Activated CD8-positive, alpha-beta memory T cell treated with anti-CD3 and anti-CD28 coated beads, Interleukin-2, amount 50 U/mL, for 48 hours (primary cell): ENCODE results near the gene MYCN.
"Not testable (repeated sequence)": the region's sequence is repeated elsewhere in the genome, so short reads cannot be mapped to it uniquely, and the experiment has no call there.

ENCODE experiments used
- DNase-seq: peaks from one replicate; pipeline ENCODE4 v3.0.0-alpha.2; 2020

MYCN gene

GRCh38 chr2:15963109-15963976 is 23.0 kb downstream of the MYCN start:
- not testable (repeated sequence) for DNase-seq

DNA sequence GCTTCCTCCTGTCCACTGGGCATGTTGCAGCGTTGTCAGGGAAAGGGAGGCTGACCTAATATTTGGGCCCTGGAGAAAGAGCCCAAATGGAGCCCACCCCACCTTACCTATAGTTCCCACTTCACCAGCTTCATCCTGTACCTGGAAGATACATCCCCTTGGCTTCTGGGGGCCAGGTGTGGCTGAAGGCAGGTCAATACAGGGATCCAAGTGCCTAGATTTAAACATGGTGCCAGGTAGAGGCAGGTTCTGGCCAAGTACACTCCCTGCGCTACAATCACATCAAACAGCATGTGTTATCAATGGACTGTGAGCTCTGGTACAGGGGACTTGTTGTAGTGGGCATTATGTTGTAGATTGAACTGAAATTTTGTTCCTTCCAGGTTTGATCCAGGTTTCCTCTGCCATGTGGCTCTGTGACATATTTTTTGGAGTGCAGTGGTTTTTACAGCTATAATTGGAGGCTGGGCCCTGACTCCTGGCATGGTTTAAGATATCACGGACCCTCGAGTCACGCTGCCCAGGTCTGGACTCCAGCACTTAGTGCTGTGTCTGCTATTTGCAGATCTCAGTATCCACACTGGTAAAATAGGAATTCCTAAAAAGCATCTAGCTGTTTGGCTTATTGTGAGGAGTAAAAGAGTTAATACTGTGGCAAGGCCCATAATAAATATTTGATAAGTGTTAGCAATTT is 23.8 kb downstream of the MYCN start:
- DNase-seq = no peak

DNA sequence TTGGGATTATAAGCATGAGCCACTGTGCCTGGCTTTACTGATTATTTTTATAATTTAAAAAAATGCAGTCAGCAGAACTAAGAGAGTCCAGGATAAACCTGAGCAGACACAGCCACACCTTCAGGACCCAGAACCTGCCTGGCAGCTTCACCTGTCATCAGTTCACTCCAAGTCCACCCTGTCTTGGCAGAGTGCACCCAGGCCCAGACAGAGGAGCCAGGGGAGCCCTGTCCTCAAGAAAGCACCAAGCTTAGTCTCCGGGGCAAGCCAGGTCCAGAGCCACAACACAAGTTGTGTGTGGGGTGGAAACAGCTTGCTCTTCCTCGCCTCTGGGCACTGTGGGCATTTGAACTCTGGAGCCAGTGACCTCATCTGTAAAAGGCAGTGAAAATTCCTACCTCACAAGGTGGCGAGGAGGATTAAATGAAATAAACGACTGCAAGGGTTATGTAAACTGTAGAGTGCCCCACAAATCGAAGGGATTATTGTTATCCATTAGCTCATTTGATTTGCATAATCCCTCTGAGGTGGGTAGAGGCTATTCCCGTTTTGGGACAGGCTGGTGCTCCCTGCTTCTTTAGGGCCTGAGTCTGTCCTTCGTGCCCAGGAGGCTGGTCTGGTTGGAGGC is 24.7 kb downstream of the MYCN start:
- no peak for DNase-seq

- peak; percentile 67 for DNase-seq
Observed at GRCh38 chr2:15965564-15966019, 25.2 kb downstream of the MYCN start.

DNA sequence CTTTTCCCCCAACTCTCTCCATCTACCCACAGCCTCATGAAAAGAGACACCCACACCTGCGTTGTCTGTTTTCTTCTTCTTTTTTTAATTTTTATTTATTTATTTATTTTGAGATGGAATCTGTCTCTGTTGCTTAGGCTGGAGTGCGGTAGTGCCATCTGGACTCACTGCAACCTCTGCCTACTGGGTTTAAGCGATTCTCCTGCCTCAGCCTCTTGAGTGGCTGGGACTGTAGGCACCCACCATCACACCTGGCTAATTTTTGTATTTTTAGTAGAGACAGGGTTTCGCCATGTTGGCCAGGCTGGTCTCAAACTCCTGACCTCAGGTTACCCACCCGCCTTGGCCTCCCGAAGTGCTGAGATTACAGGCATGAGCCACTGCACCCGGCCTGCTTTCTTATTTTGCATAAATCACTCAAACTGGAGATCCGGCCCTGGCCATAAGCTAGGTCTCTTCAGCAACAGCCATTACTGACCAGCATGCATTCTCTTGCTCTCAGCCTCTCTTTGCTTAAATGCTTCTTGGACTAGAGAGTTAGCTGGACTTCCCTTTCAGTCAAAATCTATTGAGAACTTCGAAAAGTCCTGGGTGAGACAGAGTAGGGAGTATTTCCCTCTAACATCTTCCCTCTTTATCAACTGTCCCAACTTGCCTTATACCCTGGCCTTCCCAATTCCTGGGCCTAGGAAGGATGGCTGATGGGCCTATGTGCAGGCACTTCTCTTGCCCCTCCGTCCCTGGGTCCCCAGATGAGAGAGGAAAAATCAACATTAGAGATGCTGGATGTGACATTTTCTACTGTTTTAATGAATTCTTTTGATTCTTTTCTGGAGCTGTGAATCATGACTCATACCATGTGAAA is 27.3 kb downstream of the MYCN start:
- DNase-seq = no peak

DNA sequence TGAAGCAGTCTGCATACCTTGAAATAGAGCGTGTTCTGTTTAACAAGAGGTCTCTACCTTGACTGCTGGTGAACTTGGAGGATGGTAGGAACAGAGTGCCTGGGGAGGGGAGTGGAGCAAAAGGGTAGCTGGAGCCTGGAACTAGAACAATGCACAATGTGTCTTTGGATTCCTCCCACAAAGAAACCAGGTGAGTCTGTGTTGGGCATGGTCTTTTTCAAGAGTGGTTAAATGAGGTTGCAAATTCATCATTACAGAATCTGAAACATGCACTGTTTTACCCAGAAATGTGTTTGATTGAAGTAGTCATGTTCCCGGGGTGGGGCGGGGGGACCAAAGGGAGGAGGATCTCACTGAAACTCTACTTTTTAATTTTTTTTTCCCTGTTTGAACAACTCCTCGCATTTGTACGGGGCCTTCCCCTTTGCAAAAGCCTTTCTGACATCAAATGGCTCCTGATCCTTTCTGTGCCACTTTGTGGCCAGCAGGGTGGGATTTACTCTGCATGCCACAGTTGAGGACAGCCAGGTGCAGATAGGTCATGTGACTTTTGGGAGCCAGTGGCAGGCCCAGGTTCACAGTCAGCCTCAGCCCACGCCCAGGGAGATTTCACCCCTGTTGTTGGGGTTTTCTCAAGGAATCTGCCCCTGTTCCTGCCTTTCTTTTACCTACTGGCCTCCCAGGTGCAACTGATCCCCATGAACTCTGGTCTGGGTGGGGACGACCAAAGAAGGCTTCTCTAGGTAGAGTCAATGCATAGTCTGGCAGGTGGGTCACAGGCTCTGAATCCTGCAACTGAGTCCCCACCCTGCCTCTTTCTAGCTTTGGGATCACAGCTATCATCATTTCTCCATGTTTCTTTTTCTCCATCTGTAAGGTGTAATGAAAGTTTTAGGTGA is 28.2 kb downstream of the MYCN start:
- DNase-seq = peak; percentile 65

DNA sequence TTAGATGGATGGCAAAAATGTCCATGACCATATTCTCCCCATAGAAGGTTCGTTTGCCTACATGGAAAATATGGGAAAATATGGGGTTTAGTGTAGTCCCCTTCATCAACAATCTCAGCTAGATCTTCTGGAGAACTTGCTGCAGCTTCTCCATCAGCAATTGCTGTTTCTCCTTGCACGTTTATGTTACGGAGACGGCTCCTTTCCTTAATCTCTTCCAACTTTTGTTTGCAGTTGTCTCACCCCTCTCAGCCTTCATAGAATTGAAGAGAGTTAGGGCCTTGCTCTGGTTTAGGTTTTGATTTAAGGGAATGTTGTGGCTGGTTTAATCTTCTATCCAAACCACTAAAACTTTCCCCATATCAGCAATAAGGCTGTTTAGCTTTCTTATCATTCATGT is 28.9 kb downstream of the MYCN start:
- no peak for DNase-seq

GRCh38 chr2:15970701-15971100 is 30.4 kb downstream of the MYCN start:
- DNase-seq = no peak

GRCh38 chr2:15971351-15971750 is 31.0 kb downstream of the MYCN start:
- no peak for DNase-seq

GRCh38 chr2:15971831-15972522 is 31.6 kb downstream of the MYCN start:
- DNase-seq = no peak

DNA sequence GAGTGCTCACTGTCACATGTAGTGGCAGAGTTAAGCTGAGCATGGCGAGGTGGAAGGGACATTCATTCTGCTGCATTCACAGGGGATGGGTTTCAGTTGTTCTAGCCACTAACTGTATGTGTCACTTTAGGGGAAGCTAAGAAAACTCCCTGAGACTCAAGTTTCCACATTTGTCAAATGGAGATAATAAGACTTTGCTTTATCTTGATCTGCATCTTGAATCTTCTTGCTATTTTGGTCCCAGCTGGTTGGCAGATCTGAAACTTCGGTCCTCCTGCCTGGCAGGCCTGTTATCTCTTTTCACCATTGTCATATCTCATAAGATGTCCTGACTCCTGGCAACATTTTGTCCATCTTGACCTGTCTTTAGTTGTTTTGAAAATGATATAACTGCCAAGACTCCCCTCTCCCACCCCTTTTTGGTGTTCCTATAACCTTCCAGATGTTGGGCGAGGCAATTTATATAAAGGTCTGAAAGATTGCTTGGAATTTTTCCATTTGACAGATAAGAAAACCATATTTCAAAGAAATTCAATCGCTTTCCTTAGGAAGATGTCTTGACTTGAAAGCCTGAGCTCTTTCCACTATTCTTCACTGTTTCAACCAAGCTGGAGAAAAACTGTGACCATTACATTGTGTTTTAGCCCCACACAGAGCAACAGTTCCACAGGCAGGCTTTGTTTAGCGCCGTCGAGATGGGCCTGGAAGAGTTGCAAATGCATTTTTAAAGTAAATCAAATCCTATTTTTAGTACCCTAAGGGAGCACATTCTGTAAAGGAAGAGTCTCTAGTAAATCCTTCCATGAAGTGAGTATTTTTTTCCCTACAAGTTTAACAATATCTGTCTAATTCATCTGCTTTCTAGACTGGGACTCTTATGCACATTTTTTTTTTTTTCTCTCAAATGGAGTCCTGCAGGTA is 33.4 kb downstream of the MYCN start:
- DNase-seq = no peak

DNA sequence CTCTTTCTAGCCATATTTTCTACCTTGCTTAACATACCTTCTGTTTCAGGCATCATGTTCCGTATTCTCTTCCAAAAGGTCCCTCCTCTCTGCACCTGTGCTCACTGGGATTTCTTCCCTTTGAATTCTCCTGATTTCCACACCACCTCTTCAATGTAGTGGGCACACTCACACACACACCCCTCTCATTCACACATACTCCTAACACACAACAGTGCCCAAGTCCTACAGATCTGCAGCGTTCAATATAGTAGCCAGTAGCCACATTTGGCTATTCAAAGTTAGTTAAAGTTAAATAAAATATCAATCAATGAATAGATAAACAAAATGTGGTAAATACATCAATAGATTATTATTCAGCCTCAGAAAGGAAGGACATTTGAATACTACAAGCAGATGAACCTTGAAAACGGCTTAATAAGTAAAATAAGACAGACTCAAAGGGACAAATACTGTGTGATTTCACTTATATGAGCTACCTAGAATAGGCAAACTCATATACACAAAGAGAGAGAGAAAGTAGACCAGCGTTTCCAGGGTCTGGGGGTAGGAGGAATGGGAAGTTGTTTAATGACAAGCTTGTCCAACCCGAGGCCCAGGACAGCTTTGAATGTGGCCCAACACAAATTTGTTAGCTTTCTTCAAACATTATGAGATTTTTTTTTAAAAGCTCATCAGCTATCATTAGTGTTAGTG is 34.4 kb downstream of the MYCN start:
- DNase-seq = no peak

DNA sequence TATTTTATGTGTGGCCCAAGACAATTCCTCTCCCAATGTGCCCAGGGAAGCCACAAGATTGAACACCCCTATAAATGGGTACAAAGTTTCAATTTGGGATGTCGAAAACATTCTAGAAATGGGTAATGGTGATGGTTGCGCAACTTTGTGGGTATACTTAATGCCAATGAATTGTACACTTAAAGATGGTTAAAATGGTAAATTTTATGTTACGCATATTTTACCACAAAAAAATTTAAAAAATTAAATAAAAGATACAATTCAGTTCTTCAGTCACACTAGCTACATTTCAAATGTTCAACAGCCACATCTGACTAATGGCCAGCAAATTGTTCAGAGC is 34.9 kb downstream of the MYCN start:
- no peak for DNase-seq

GRCh38 chr2:15975676-15976075 is 35.3 kb downstream of the MYCN start:
- DNase-seq = no peak

DNA sequence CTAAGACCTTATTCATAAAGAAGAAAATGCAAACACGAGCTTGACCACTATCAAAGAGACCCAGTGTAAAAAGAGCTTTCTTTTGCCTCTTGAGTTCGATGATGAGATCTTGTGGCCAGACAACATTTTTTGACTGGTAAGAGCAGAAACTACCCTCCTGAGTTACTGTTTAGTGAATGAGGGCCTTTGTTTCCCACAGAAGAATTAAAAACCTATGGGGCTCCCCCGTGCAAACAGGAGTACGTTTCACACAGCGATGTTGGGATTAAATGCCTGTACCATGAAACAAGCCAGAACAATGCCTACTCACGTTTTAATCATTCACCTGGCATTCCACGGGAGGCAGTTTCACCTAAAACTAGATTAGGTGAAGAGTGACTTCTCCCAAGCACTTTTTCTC is 36.0 kb downstream of the MYCN start:
- DNase-seq = no peak

DNA sequence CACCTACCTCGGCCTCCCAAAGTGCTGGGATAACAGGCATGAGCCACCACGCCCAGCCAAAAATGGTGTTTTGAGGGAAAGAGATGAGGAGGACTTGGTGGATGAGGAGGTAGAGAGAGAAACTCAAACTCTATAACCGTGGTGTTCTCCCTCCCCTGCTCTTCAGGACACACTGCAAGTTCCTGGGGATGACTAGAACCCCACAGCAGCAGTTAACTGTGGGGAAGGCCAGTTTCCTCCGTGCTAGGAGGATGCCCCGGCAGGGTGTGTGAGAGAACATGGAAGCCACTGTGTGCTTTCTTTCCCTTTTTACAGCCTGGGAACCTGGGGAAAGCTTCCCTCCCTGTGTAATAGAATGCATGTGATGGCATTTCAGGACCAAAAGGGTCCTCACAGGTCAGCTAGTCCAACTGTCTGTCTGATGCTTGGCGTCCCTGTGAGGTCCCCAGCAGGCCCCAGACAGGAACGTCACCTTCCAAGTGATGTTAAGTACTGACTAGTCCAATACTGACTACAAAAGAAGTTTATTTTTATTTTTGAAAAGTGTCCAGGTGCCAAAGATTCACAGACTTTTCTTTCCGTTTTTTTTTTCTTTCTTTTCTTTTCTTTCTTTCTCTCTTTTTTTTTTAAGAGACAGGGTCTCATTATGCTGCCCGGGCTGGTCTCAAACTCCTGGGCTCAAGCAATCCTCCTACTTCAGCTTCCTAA is 38.9 kb downstream of the MYCN start:
- DNase-seq = no peak

GRCh38 chr2:15979759-15980604 is 39.6 kb downstream of the MYCN start:
- DNase-seq = no peak

GRCh38 chr2:15980605-15981098 is 40.3 kb downstream of the MYCN start:
- DNase-seq = no peak
